Neuron (in vitro differentiated cells): ENCODE results near the gene MCU.

Experiments
- H2AFZ ChIP-seq: one replicate; pipeline ENCODE4 v1.6.1; 2013; ENCODE audit warnings: low read depth, mild to moderate bottlenecking, inconsistent platforms, low read length, moderate library complexity
- H3K27me3 ChIP-seq: one replicate; pipeline ENCODE4 v1.6.1; 2013; ENCODE audit warnings: low read length; ENCODE audit not compliant: insufficient read depth
- H3K36me3 ChIP-seq: one replicate; pipeline ENCODE4 v1.6.1; 2013; ENCODE audit warnings: low read length; ENCODE audit not compliant: insufficient read depth
- H3K4me1 ChIP-seq: one replicate; pipeline ENCODE4 v1.6.1; 2013; ENCODE audit warnings: low read length; ENCODE audit not compliant: insufficient read depth
- H3K4me3 ChIP-seq: 2 replicates; pipeline ENCODE4 v1.5.1; 2013; ENCODE audit warnings: mild to moderate bottlenecking, low read length, moderate library complexity
- H3K9me3 ChIP-seq: one replicate; pipeline ENCODE4 v1.6.1; 2013; ENCODE audit warnings: low read length

MCU gene

DNA sequence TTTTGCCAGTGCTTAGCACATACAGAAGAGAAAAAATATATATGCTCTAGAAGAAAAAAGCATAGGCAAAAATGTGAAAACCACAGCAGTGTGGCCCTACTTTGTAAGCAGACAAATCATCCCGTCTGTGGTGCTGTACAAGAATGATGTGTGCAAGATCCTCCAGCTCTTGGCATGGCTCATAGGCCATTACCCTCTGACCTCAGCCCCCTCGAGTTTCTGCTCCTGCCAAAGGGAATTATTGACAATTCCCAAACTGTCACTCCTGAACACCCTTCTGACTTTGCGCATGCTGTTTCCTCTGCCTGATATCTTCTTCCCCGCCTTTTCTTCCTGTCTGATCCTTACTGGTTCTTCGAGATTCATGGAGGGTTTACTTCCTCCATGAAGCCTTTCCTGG is 235.5 kb downstream of the MCU start:
- no peak overlapping the region for H2AFZ ChIP-seq
- H3K4me3 ChIP-seq: no peak overlapping the region
- no peaks in the 10 kb centered on the region for H3K9me3 ChIP-seq

DNA sequence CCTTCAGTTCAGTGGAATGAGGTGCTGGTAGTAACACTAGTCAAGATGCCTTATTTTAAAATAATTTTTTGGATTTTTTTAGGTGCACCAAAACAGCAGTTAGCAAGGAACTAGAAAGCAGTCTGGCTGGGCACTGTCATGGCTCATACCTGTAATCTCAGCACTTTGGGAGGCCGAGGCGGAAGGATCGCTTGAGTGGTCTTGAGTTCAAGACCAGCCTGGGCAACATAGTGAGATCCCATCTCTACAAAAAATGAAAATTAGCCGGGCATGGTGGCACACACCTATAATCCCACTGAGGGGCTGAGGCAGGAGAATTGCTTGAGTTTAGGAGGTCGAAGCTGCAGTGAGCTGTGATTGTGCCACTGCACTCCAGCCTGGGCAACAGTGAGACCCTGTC is 236.9 kb downstream of the MCU start:
- no peak overlapping the region for H3K4me3 ChIP-seq
- no peaks in the 10 kb centered on the region for H3K36me3 ChIP-seq
- peaks cover 4% of the 10 kb centered on the region for H3K4me1 ChIP-seq
- no peaks in the 10 kb centered on the region for H3K9me3 ChIP-seq
- H3K27me3 ChIP-seq: peaks cover 5% of the 10 kb centered on the region
- no peak overlapping the region for H2AFZ ChIP-seq

More for the DNA sequence above, 235.5 kb downstream of the MCU start:
- H3K36me3 ChIP-seq: no peaks in the 10 kb centered on the region
- peaks cover 4% of the 10 kb centered on the region for H3K4me1 ChIP-seq
- H3K27me3 ChIP-seq: peaks cover 5% of the 10 kb centered on the region

DNA sequence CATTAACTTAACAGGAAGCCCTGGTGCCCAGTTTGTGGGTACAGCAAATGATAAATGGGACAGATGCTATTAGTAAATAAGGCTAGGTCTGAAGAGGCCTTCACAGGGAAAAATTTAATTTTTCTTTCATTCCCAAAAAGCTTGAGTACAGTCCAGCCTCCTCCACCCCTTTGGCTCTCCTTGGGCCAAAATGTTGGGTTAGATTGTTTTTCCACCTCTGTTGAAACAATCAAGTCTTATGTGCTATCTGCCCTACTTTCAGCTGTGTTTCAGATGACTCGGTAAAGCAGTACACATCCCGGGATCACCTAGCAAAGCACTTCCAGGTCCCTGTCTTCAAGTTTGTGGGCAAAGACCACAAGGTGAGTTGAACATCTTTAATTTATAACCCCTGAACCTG is 238.3 kb downstream of the MCU start:
- H3K27me3 ChIP-seq: peaks cover 5% of the 10 kb centered on the region
- H3K4me3 ChIP-seq: no peak overlapping the region
- no peaks in the 10 kb centered on the region for H3K36me3 ChIP-seq
- H2AFZ ChIP-seq: no peak overlapping the region
- H3K4me1 ChIP-seq: peaks cover 4% of the 10 kb centered on the region
- H3K9me3 ChIP-seq: no peaks in the 10 kb centered on the region

DNA sequence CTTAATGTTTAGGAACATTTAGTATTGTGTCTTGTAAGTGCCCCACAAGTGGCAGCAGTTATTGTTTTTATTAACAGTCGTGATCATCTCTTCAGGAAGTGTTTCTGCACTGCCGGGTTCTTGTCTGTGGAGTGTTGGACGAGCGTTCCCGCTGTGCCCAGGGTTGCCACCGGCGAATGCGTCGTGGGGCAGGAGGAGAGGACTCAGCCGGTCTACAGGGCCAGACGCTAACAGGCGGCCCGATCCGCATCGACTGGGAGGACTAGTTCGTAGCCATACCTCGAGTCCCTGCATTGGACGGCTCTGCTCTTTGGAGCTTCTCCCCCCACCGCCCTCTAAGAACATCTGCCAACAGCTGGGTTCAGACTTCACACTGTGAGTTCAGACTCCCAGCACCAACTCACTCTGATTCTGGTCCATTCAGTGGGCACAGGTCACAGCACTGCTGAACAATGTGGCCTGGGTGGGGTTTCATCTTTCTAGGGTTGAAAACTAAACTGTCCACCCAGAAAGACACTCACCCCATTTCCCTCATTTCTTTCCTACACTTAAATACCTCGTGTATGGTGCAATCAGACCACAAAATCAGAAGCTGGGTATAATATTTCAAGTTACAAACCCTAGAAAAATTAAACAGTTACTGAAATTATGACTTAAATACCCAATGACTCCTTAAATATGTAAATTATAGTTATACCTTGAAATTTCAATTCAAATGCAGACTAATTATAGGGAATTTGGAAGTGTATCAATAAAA is 240.5 kb downstream of the MCU start:
- peaks cover 4% of the 10 kb centered on the region for H3K4me1 ChIP-seq
- peaks cover 3% of the 10 kb centered on the region for H3K27me3 ChIP-seq
- H3K9me3 ChIP-seq: no peaks in the 10 kb centered on the region
- H3K36me3 ChIP-seq: no peaks in the 10 kb centered on the region
- no peak overlapping the region for H2AFZ ChIP-seq
- no peak overlapping the region for H3K4me3 ChIP-seq

DNA sequence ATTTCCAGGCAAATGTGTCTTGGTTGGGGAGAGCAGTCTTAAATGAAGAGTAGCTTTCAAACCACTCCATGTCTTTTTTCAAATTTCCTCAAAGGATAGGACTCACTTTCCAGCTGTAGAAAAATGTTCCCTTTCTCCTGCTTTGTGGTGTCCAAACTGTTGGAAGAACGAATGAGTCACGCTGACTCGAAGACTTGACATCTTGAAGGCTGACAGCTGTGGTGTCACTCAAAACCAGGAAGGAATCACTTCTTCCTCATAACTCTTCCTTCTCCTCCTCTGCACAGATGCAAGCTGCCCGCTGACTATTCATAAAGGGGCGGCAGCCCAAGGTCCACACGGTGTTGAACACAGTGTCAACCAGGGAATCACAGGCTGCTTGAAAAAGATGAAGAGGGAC is 243.4 kb downstream of the MCU start:
- Histone ChIP-seq H2AFZ (no peak overlapping the region), H3K4me3 (no peak overlapping the region), H3K36me3 (no peaks in the 10 kb centered on the region), H3K9me3 (no peaks in the 10 kb centered on the region), H3K27me3 (peaks cover 3% of the 10 kb centered on the region), H3K4me1 (peaks cover 4% of the 10 kb centered on the region)
